A549 (cell line): ENCODE measurements around the gene SLTM.

Source experiments
- CEBPB ChIP-seq, 2 experiments: fragments of >200 bp in 1 of 2; sonication (Bioruptor Twin) in 1 of 2; formaldehyde crosslinking in 1 of 2; IDR thresholded peaks; 2 replicates each; pipeline ENCODE4 v1.6.1; 2012 to 2016
- CHD4 ChIP-seq: fragments of 200-600 bp; sonication (generic); IDR thresholded peaks from 2 replicates; pipeline ENCODE4 v1.6.1; 2016; ENCODE audit warnings: antibody characterized with exemption, mild to moderate bottlenecking, borderline replicate concordance
- ELK1 ChIP-seq: fragments of 150-350 bp; IDR thresholded peaks from 2 replicates; pipeline ENCODE4 v1.6.1; 2014; ENCODE audit warnings: low read depth, mild to moderate bottlenecking, low read length
- EP300 ChIP-seq, 2 experiments: fragments of >200 bp; sonication (Bioruptor Twin); formaldehyde crosslinking; IDR thresholded peaks; 2 replicates in 1 of 2; 3 replicates in 1 of 2; pipeline ENCODE4 v1.6.1; 2016 to 2017
- KDM5A ChIP-seq: fragments of 200-600 bp; sonication (generic); IDR thresholded peaks from 2 replicates; pipeline ENCODE4 v1.6.1; 2016; ENCODE audit warnings: antibody characterized with exemption, mild to moderate bottlenecking
- NR3C1 ChIP-seq: fragments of >200 bp; sonication (Bioruptor Twin); formaldehyde crosslinking; IDR thresholded peaks from 3 replicates; pipeline ENCODE4 v1.6.1; 2017
- PBX3 ChIP-seq: IDR thresholded peaks from 2 replicates; pipeline ENCODE4 v1.6.1; 2012
- POLR2A ChIP-seq: IDR thresholded peaks from 2 replicates; pipeline ENCODE4 v1.6.1; 2012; ENCODE audit warnings: mild to moderate bottlenecking, low read length
- POLR2AphosphoS2 ChIP-seq: conservative IDR thresholded peaks from 2 replicates; pipeline ENCODE4 v1.6.1; 2012; ENCODE audit warnings: low read length, improper control_type of control experiment, inconsistent platforms
- RAD21 ChIP-seq, 2 experiments: fragments of >200 bp in 1 of 2; sonication (Bioruptor Twin) in 1 of 2; formaldehyde crosslinking in 1 of 2; IDR thresholded peaks in 1 of 2; conservative IDR thresholded peaks in 1 of 2; 2 replicates in 1 of 2; 3 replicates in 1 of 2; pipeline ENCODE4 v1.6.1; 2012 to 2018; ENCODE audit warnings: inconsistent platforms in 1 of 2
- SREBF2 ChIP-seq: fragments of 450-650 bp; IDR thresholded peaks from 2 replicates; pipeline ENCODE4 v1.6.1; 2014; ENCODE audit warnings: mild to moderate bottlenecking, moderate library complexity
- TF ChIP-seq, protein P1 (sequence below): fragments of >200 bp; sonication (Bioruptor Twin); formaldehyde crosslinking; IDR thresholded peaks from 3 replicates; pipeline ENCODE4 v1.5.1; 2016

DNA sequence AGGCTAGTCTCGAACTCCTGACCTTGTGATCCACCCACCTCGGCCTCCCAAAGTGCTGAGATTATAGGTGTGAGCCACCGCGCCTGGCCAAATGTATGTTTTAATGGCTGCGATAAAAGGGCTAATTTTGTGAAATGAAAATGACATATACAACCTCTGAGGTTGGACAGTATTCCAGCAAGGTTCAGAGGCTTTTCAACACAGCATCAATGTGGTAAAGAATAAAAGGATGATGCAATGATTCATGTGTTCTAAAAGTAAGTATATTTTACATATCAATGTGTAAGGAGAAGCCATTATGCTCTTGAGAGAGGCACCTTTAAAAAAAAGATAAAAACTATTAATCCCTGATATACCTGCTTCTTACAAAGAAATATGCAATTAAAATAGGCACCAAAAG is 6.7 kb downstream of the SLTM start:
- TF ChIP-seq CEBPB (IDR thresholded peaks at IDR 0.05), result no peak
- no peak for TF ChIP-seq POLR2A
- TF ChIP-seq, protein P1, sequence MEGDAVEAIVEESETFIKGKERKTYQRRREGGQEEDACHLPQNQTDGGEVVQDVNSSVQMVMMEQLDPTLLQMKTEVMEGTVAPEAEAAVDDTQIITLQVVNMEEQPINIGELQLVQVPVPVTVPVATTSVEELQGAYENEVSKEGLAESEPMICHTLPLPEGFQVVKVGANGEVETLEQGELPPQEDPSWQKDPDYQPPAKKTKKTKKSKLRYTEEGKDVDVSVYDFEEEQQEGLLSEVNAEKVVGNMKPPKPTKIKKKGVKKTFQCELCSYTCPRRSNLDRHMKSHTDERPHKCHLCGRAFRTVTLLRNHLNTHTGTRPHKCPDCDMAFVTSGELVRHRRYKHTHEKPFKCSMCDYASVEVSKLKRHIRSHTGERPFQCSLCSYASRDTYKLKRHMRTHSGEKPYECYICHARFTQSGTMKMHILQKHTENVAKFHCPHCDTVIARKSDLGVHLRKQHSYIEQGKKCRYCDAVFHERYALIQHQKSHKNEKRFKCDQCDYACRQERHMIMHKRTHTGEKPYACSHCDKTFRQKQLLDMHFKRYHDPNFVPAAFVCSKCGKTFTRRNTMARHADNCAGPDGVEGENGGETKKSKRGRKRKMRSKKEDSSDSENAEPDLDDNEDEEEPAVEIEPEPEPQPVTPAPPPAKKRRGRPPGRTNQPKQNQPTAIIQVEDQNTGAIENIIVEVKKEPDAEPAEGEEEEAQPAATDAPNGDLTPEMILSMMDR, result no peak
- no peak for TF ChIP-seq KDM5A
- TF ChIP-seq PBX3, result no peak
- no peak for TF ChIP-seq EP300 (IDR thresholded peaks at IDR 0.05)
- no peak for TF ChIP-seq SREBF2
- no peak for TF ChIP-seq CHD4
- TF ChIP-seq NR3C1, result no peak
- TF ChIP-seq ELK1, result no peak
- TF ChIP-seq RAD21 (conservative IDR thresholded peaks at IDR 0.05 in 1 of 2, IDR thresholded peaks at IDR 0.05 in 1 of 2), result no peak
- TF ChIP-seq POLR2AphosphoS2, result no peak
